Left colon (tissue), 2 donors: ENCODE data around the gene TIMM44. TPM values are rescaled to one million over a fixed set of nuclear protein-coding genes. Genes with fewer than 3 reads are reported as not detected.

ENCODE experiments used
- ATAC-seq: fragments of 200-7000 bp; cut with Tn5 transposase; one replicate; pipeline ENCODE4 v1.9.1; 2020; ENCODE audit warnings: mild to moderate bottlenecking, moderate library complexity
- DNase-seq, 2 donors: peaks; one replicate each; pipeline ENCODE4 v3.0.0-alpha.2; 2020
- intact Hi-C, 2 donors: fragments of 100-400 bp; cut with DNase I in 1 of 2; cut with micrococcal nuclease in 1 of 2; formaldehyde crosslinking; loops; one replicate each; pipeline versions ENCODE4 v1.11.2 to v1.14.0; 2022; cut with DNase I, micrococcal nuclease
- long read RNA-seq: library from polyadenylated mRNA; unstranded; transcript quantifications from one replicate; pipeline ENCODE4 v2.0.0, GENCODE V29; 2021
- total RNA-seq, 2 donors: library from RNA; stranded (reverse); fragmentation: NEBNext Ultra II Directional; extraction: Animal tissue kit (Norgen Biotek cat#: 25700); gene quantifications; one replicate each; pipeline ENCODE4 v1.2.1, GENCODE V29; 2021
- donor health status: DM: no; HTN: no; CAD: no.
- donor health status: DM: yes; HTN: yes; CAD: no.

Gene TIMM44, protein sequence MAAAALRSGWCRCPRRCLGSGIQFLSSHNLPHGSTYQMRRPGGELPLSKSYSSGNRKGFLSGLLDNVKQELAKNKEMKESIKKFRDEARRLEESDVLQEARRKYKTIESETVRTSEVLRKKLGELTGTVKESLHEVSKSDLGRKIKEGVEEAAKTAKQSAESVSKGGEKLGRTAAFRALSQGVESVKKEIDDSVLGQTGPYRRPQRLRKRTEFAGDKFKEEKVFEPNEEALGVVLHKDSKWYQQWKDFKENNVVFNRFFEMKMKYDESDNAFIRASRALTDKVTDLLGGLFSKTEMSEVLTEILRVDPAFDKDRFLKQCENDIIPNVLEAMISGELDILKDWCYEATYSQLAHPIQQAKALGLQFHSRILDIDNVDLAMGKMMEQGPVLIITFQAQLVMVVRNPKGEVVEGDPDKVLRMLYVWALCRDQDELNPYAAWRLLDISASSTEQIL
- total RNA-seq, result 10 to 100 TPM; 54.1 to 69.1 TPM
- long read RNA-seq, transcript TIMM44-201 (13 exons, 2,075 nt), result major isoform, 31 of 49 reads
- long read RNA-seq, partial matches to known transcripts, result 15 of 49 reads
- long read RNA-seq, other reads (novel, unspliced or antisense), result 2 of 49 reads

DNA sequence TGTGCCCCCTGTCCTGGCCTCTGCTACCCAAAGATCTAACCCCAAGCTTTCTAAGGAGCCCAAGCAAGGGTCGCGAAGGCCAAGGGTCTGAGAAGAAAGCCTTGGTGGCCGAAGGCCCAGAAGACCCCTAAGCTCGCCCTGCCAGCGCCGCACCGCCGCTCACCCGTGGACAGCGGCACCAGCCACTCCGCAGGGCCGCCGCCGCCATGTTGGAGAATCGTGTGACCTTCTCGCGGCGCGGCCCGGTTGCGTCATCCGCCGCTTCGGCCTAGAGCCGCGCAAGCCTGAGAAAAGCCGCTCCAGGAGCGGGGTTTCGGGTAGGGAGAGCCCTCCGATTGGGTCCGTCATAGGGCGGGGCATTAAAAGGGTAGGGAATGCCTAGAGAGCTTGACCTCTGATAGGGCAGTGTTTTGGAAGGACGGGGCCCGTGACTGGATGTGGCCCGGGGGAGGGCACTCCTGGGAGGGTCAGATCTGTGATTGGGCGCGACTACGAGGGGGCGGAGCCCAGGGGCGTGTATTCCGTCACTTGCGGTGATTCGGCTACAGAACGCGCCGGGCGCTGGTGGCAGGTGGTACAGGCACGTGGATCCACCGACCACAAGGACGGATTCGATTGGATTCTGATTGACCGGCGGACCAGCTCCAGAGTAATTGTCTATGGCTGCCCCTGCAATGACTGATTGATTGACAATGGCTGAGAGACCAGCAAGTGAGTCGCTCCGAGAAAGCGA, at the start of gene TIMM44:
Gene TIMM44 (minus strand): TSS at position 223 of the 733 bp plus-strand sequence. CDS start 15 bp downstream, at position 208.
- DNase-seq (peak; percentile 99 to 100), ATAC-seq (peak; percentile 95)
- intact Hi-C loops, result no loop called here

DNA sequence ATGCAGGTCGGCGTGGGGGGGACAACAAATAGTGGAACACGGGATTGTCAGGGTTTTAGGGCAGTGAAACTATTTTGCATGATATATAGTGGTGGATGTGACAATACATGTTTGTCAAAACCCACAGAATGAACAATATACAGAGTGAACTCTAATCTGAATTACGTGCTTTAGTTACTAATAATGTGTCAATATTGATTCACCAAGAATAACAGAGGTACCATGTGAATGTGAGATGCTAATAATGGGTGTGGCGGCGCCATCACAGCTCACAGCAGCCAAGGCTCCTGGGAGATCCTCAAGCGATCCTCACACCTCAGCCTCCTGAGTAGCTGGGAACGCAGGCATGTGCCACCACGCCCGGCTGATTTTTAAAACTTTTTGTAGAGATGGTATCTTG, 49.1 kb upstream of the TIMM44 start:
- no peak for ATAC-seq
- no peak for DNase-seq
- intact Hi-C loops, result no loop called here

DNA sequence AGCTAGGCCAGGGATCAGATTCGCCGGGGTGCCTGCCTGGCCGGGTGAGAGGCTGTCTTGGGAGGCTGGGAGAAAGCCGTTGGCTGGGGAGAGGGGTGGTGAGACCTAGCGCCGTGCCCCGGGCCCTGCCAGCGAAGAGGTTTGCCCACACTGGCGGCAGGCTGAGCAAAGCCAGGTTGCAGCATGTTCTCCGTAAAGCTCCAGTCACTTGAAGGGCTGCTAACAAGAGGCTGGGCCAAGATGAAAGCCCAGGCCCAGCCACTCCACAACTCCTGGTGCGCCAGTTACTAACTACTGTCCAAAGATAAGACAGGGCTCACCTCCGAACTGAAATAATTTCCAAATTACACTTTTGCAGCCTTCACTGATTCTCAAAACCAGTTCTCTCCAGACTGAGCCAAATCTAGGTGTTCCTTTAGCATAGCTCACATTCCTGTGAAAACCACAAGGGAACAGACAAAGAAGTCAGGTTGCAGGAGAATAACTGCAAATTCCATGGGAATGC, 45.7 kb upstream of the TIMM44 start:
- DNase-seq, result no peak
- ATAC-seq, result no peak
- intact Hi-C loops, result no loop called here

DNA sequence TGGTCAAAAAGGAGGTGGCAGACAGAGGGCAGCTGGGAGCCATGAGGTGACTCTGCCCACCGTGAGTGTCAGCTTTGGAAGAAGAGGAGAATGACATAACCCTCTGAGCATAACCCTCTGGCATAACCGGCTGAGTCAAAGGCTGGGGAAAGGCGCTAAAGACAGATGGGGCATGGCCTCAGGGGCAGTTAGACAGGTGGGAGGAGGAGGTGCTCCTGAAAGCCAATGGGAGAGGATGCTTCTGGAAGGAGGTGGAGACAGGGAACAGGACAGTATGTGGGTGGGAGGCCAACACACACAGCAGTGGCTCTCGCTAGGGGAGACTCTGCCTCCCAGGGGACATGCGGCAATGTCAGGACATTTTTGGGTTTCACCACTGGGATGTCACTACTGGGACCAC, 44.8 kb upstream of the TIMM44 start:
- DNase-seq, result no peak
- ATAC-seq, result no peak
- intact Hi-C loops, result no loop called here

DNA sequence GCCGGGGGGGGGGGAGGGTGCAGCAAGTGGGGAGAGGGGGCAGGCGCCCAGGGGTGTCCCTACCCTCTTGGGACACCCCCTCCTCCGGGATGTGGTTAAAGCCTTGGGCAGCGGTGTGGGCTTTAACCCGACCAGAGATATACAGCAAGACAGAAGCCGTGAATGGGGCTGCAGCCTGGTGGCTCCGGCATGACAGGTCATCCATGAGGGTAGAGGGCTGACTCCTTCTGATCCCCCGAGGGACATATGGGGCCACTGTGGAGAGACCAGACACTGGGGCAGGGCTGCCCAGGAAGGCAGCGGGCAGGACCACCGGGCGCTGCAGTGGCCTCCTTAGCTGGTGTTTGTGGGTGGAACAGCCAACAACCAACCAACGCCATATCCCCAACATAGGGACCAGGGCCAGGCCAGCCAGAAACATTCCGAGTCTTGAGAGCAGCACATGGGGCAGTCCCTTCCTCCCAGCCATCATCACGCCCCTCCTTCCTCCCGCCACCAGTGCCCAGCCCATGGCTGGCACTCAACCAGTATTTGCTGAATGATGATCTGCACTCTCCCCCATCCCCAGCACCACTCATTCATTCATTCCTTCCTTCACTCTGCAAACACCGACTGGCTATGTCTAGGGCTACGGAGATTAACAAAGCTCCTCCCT, 43.8 kb upstream of the TIMM44 start:
- intact Hi-C loops, result no loop called here
- no peak for ATAC-seq

DNA sequence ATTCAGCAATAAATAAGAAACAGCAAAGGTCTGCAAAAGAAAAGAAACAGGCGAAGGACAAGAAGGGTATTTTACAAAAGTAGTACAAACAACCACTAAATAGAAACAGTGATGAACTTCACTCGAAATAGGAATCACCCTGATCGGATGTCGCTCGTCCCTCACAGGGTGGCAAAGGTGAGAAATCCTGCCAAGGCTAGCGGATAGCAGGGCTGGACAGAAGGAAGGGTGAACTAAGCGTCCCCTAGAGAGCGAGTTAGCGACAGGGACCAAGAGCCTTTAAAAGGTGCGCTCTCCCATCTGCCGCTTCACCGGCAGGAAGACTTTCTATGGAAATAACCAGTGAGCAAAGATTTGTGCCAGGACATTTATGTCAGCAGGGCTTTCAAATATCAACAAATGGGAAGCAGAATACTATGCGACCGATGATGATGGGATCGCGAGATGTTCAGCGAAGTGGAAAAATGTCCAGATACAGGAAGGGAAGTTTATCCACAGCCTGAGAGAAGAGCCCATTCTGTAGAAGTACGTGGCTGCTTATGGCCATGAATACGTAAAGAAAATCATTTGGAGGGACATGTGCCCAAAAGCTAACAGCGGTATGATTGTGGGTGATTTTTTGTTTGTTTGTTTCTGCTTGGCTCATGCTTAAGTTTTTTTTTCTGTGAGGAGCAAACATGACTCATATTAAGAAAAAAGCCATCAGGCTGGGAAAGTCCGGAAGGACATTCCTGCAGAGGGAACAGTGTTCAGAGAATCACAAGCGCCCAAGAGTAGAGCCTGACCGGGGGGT, 43.1 kb upstream of the TIMM44 start:
- DNase-seq (no peak), ATAC-seq (no peak)
- intact Hi-C loops, result no loop called here

More for the DNA sequence above, 43.8 kb upstream of the TIMM44 start:
- DNase-seq, result no peak

DNA sequence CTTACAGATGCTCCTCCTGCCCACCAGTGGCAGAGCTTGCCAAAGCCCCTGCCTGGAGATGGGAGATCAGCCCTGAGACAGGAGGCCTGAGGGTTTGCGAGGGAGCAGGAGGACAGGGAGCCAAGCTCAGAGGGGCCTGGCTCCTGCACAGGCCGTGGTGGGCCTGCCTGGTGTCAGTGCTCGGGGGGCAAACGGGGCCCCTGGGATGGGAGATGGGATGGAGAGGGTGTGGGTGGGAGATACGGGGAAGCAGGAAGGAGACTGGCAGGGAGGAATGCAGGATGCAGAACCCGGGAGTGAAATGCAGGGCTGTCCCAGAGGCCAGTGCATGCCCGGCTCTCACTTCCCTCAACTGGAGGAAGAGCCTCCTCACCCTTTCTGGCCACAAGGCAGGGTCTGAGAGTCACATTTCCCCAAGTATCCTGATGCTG, 42.0 kb upstream of the TIMM44 start:
- ATAC-seq (no peak), DNase-seq (no peak)
- intact Hi-C loops, result no loop called here

DNA sequence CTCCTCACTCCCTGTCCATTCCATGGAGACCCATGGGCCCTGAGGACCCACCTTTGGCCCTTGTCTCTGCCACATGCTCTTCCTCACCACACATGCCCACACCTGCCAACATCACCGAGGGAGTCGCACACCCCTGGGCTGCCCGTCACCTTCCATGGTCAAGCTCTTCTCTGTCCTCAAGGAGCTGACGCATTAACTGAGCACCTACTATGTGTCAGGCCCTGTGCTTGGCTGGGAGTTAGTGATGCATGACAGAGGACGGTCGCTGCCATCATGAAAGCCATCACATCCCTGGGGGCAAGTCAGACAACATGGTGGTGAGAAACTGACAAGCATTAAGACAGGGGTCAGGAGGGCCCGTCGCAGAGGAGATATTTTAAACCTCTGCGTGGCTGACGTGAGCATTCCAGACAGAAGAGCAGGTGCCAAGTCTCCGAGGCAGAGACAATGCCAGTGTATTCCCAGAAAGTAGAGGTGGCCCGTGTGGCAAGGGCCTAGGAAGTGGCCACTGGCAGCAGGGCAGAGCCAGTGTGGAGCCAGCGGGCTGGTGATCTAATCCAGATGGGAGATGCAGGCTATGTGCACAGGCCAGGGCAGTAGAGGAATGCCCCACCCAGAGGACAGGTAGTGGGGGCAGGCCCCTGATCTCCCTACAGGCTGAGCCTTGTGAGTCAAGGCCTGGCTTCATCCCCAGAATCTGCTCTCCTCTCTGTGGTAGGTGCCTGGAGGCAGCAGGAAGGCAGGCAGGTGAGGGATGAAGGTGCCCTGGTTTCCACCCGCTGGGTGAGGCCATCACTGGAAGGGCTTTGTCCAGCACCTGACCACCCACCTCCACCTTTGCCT, 40.8 kb upstream of the TIMM44 start:
- no peak for ATAC-seq
- intact Hi-C loops, result no loop called here
- no peak for DNase-seq

DNA sequence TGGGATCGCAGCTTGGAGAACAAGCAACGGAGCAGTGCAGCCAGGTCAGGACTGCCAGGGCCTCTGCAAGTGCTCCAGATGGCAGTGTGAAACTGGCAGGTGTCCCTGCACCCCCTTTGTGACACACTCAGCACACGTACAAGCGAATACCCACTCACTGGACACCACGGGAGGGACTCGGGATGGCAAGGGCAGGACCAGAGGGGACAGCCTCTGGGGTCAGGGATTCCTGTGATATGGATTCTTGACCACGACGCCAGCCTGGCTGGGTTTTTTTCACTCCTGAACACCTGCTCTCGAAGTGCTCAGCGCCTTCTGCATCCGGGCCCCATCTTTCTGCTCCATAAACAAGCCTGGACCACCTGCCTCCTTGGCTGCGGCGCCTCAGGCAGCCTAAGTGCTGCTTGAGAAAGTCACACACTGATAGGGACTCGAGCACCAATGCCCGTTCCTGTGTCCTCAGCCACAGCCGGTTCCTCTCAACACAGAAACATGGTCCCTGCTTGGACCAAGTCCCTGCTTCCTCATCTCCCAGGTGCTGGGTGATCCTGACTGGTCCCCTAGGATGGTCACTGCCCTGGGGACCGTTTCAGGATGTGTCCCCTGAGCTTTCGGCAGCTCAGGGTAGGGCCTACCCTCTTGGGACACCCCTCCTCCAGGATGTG, 40.0 kb upstream of the TIMM44 start:
- intact Hi-C loops, result no loop called here
- ATAC-seq (no peak), DNase-seq (no peak)

DNA sequence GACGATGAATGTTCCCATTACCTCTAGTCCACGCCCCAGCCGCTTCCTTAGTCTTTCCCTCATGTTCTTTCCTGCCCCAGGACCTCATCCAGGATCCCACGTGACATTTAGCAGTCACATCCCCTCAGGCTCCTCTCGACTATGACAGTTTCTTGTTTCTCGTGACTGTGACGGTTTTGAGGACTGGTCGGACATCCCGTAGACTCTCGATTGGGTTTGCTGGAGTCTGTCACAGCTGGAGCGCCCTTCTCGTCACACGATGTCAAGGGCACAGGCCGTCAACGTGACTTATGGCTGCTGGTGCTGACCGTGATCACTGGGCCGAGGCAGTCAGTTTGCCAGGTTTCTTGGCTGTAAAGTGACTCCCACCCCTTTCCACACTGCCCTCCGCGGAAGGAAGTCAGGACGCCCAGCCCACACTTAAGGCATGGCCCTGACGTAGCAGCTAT, 39.2 kb upstream of the TIMM44 start:
- ATAC-seq, result no peak
- intact Hi-C loops, result no loop called here
- DNase-seq, result no peak

DNA sequence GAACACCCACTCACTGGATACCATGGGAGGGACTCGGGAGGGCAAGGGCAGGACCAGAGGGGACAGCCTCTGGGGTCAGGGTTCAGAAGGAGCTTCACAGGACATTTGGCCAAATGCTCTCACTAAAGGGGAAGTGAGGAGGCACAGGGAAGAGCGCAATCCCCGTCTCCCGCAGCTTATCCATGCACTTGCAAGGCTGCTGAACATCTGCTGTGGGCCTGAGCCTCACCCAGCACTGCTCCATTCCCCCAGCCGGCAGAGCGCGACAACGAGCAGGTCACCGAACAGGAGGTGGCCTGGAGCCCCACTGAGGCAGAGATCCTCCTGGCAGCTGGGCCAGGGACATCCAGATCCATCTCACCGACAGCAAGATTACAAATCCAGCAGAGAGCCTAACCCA, 38.6 kb upstream of the TIMM44 start:
- DNase-seq (no peak), ATAC-seq (no peak)
- intact Hi-C loops, result no loop called here

DNA sequence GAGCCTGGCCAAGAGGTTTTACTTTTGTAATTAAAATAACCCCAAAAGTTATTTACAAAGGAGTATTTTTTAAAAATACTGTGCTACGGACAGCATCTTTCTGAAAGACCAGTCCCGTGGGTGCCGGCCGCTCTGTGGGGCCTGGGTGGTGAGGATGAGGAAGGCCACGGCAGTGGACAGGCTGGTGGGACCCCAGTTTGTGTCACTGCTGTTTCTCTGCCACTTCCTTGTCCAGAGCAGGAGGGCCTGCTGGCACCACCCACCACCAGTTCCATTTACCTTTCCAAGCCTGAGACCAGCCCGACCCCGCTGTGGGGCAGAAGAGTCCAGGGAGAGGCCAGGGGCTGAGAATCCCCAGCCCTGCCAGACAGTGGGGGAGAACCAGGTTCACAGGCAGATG, 38.2 kb upstream of the TIMM44 start:
- no peak for ATAC-seq
- intact Hi-C loops, result no loop called here
- no peak for DNase-seq

DNA sequence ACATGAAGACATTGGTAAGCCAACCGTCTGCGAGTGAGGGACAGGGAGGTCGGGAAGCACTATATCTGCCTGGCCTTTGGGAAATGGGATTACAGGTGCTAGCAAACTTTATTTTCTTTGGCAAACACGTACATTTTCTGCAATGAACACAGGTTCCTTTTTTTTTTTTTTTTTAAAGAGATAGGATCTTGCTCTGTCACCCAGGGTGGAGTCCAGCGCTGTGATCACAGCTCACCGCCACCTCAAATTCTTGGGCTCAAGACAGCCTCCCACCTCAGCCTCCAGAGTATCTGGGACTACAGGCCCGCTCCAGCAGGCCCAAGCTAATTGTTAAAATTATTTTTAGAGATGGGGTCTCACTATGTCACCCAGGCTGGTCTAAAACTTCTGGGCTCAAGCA, 37.7 kb upstream of the TIMM44 start:
- DNase-seq (no peak), ATAC-seq (no peak)
- intact Hi-C loops, result no loop called here

DNA sequence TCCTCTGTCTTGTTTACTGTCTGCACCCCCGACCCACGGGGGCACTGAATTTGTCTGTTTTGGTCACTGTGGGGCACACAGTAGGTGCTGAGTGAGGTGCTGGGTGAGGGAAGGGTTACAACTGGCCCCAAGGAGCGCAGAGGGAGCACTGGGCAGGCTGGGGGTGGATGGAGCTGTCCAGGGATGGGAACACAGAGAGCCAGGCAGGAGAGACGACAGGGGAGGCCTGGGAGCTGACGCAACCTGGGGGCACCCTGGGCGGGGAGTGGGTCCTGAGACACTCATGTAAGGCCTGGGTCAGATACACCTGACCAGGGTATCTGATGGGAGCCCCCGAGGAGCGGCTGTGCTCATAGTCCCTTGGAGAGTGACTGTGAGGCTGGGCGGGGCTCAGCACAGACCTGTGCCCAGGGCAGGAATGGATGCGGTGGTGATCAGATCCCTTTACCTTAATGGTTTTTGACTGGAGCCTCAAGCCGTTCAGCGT, 37.2 kb upstream of the TIMM44 start:
- ATAC-seq (no peak), DNase-seq (no peak)
- intact Hi-C loops, result no loop called here

DNA sequence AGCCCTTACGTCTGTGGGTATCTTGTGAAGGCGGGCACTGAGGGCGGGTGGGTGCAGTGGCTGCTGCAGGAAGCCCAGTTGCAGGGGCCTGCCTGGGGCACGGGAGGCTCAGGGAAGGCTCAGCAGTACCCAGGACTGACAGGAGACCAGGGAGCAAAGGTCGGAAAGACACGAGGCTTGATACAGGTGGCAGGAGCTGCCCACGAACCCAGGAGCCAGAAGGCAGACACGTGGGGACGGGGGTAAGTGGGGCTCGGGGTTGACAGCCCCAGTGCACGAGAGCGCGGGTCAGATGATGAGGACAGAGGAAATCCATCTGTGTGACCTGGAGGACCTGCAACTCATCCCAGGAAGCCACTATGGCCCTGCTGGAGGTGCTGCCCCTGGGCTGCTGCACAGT, 36.7 kb upstream of the TIMM44 start:
- ATAC-seq (no peak), DNase-seq (no peak)
- intact Hi-C loops, result no loop called here

DNA sequence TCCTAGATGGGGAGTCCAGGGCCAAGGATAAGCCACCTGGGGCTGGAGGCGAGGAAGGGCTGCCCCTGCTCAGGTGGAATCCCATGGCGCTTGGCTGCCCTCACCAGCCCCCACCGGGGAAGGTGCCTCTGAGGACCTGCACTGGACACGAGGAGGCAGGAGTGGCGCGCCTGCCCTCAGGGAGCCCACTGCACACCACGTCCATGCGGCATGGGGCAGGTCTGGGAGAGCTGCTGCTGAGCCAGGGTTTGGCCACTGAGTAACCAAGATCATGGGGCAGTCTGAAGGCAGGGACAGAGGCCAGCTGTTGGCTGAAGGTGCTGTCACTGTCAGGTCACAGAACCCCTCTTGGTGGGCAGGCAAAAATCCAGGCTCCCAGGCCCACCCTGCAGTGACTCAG, 36.1 kb upstream of the TIMM44 start:
- no peak for ATAC-seq
- intact Hi-C loops, result no loop called here
- DNase-seq, result no peak

DNA sequence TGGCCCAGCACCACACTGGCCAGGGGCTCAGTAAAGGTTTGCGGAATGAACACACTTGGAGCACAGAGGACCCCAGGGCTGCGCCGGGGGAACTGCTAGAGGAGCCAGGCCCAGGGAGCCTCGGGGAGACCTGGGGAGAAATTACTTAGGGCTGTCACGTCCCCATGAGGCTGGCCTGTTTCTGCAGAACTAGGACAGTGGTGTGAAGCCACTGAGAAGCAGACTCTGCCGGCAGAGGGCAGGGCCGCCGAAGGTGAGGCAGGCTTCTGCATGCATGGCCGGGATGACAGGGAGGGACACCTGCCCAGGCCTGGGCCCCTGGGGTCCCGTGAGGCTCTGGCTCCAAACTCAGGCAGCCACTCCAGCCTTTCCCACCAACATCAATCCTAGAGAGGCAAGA, 35.5 kb upstream of the TIMM44 start:
- ATAC-seq (no peak), DNase-seq (no peak)
- intact Hi-C loops, result no loop called here
